Measurements from ENCODE around the gene STEAP2.

STEAP2 gene

GRCh38 chr7:90207956-90208355 lies 3.6 kb upstream of the STEAP2 start:
- ATAC-seq (ENCODE audit: low read depth): no peak
- Histone ChIP-seq H3K36me3 (ENCODE audit: low read depth) (no peaks in the 10 kb centered on the region), H3K27ac (ENCODE audit: poor library complexity, severe bottlenecking) (no peak overlapping the region), H3K9me3 (ENCODE audit: severe bottlenecking) (no peaks in the 10 kb centered on the region), H3K4me1 (ENCODE audit: insufficient read depth, poor library complexity, severe bottlenecking) (peaks cover 4% of the 10 kb centered on the region), H3K27me3 (ENCODE audit: insufficient read depth, poor library complexity, severe bottlenecking) (no peaks in the 10 kb centered on the region), H3K4me3 (ENCODE audit: severe bottlenecking) (no peak overlapping the region)
- no peak for DNase-seq (ENCODE audit: low spot score)
- TF ChIP-seq, protein P1, sequence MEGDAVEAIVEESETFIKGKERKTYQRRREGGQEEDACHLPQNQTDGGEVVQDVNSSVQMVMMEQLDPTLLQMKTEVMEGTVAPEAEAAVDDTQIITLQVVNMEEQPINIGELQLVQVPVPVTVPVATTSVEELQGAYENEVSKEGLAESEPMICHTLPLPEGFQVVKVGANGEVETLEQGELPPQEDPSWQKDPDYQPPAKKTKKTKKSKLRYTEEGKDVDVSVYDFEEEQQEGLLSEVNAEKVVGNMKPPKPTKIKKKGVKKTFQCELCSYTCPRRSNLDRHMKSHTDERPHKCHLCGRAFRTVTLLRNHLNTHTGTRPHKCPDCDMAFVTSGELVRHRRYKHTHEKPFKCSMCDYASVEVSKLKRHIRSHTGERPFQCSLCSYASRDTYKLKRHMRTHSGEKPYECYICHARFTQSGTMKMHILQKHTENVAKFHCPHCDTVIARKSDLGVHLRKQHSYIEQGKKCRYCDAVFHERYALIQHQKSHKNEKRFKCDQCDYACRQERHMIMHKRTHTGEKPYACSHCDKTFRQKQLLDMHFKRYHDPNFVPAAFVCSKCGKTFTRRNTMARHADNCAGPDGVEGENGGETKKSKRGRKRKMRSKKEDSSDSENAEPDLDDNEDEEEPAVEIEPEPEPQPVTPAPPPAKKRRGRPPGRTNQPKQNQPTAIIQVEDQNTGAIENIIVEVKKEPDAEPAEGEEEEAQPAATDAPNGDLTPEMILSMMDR (IDR thresholded peaks at IDR 0.05; ENCODE audit: poor library complexity, severe bottlenecking): no peak

GRCh38 chr7:90209776-90210175 lies 1.8 kb upstream of the STEAP2 start:
- Histone ChIP-seq H3K4me3 (ENCODE audit: severe bottlenecking) (no peak overlapping the region), H3K36me3 (ENCODE audit: low read depth) (no peaks in the 10 kb centered on the region), H3K4me1 (ENCODE audit: insufficient read depth, poor library complexity, severe bottlenecking) (peaks cover 4% of the 10 kb centered on the region), H3K27me3 (ENCODE audit: insufficient read depth, poor library complexity, severe bottlenecking) (no peaks in the 10 kb centered on the region), H3K9me3 (ENCODE audit: severe bottlenecking) (no peaks in the 10 kb centered on the region), H3K27ac (ENCODE audit: poor library complexity, severe bottlenecking) (no peak overlapping the region)
- ATAC-seq (ENCODE audit: low read depth) (no peak), DNase-seq (ENCODE audit: low spot score) (no peak)
- TF ChIP-seq, protein P1 (IDR thresholded peaks at IDR 0.05; ENCODE audit: poor library complexity, severe bottlenecking): no peak

- no peaks in the 10 kb centered on the region for H3K36me3 ChIP-seq (ENCODE audit: low read depth)
- no peak overlapping the region for H3K4me3 ChIP-seq (ENCODE audit: severe bottlenecking)
- no peak for ATAC-seq (ENCODE audit: low read depth)
- H3K27me3 ChIP-seq (ENCODE audit: insufficient read depth, poor library complexity, severe bottlenecking): no peaks in the 10 kb centered on the region
- H3K4me1 ChIP-seq (ENCODE audit: insufficient read depth, poor library complexity, severe bottlenecking): peaks cover 4% of the 10 kb centered on the region
- TF ChIP-seq, protein P1 (IDR thresholded peaks at IDR 0.05; ENCODE audit: poor library complexity, severe bottlenecking): no peak
- DNase-seq (ENCODE audit: low spot score): no peak
- H3K9me3 ChIP-seq (ENCODE audit: severe bottlenecking): no peaks in the 10 kb centered on the region
- H3K27ac ChIP-seq (ENCODE audit: poor library complexity, severe bottlenecking): no peak overlapping the region
These were observed 1.1 kb upstream of the STEAP2 start for GRCh38 chr7:90210475-90210874.

DNA sequence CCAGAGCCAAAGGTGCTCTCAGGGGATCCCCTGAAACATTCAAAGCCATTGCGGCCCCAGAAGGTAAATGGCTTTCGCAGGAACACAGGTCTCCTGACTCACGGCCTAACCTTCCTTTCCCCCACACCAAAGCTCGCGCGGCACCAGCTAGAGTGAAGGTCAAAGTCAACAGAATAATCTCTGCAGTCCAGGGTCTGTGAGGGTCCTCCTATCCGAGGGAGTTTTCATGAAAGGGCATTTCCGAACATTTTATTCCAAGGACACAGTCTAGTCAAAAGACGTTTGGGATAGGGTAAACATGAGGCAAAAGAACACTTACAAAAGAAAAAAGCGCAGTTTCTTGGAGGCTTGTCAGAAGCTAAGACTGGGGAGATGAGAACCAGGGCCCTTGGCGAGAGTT lies 559 bp upstream of the STEAP2 start:
- no peak for DNase-seq (ENCODE audit: low spot score)
- Histone ChIP-seq H3K4me1 (ENCODE audit: insufficient read depth, poor library complexity, severe bottlenecking) (peaks cover 4% of the 10 kb centered on the region), H3K36me3 (ENCODE audit: low read depth) (no peaks in the 10 kb centered on the region), H3K9me3 (ENCODE audit: severe bottlenecking) (no peaks in the 10 kb centered on the region), H3K27me3 (ENCODE audit: insufficient read depth, poor library complexity, severe bottlenecking) (no peaks in the 10 kb centered on the region), H3K4me3 (ENCODE audit: severe bottlenecking) (peak overlapping the region; percentile 48), H3K27ac (ENCODE audit: poor library complexity, severe bottlenecking) (no peak overlapping the region)
- no peak; the same call in 2 of the 3 replicates for ATAC-seq (ENCODE audit: low read depth)
- TF ChIP-seq, protein P1 (IDR thresholded peaks at IDR 0.05; ENCODE audit: poor library complexity, severe bottlenecking): no peak

- TF ChIP-seq, protein P1 (IDR thresholded peaks at IDR 0.05; ENCODE audit: poor library complexity, severe bottlenecking): no peak
- DNase-seq (ENCODE audit: low spot score) (no peak), ATAC-seq (ENCODE audit: low read depth) (no peak; the same call in 2 of the 3 replicates)
- H3K36me3 ChIP-seq (ENCODE audit: low read depth): no peaks in the 10 kb centered on the region
- no peak overlapping the region for H3K27ac ChIP-seq (ENCODE audit: poor library complexity, severe bottlenecking)
- H3K4me3 ChIP-seq (ENCODE audit: severe bottlenecking): peak overlapping the region; percentile 48
- H3K27me3 ChIP-seq (ENCODE audit: insufficient read depth, poor library complexity, severe bottlenecking): no peaks in the 10 kb centered on the region
- peaks cover 4% of the 10 kb centered on the region for H3K4me1 ChIP-seq (ENCODE audit: insufficient read depth, poor library complexity, severe bottlenecking)
- H3K9me3 ChIP-seq (ENCODE audit: severe bottlenecking): no peaks in the 10 kb centered on the region
These were observed 582 bp downstream of the STEAP2 start for GRCh38 chr7:90212149-90212495.
